ENCODE data around the gene CISTR.

- TF ChIP-seq GATA2 (IDR thresholded peaks at IDR 0.05; ENCODE audit: low read depth, low read length) (no peak), GATA3 (IDR thresholded peaks at IDR 0.05; ENCODE audit: low read depth, low read length) (no peak)
These were observed 41.7 kb downstream of the CISTR start for GRCh38 chr12:53710091-53710490.
